GM21447 (cell line): ENCODE measurements around the gene PSME4.

Experiments used
- ATAC-seq: cut with Tn5 transposase; IDR thresholded peaks from one replicate; pipeline ENCODE4 v1.9.1; 2021; ENCODE audit not compliant: unreplicated experiment

The PSME4 gene, protein sequence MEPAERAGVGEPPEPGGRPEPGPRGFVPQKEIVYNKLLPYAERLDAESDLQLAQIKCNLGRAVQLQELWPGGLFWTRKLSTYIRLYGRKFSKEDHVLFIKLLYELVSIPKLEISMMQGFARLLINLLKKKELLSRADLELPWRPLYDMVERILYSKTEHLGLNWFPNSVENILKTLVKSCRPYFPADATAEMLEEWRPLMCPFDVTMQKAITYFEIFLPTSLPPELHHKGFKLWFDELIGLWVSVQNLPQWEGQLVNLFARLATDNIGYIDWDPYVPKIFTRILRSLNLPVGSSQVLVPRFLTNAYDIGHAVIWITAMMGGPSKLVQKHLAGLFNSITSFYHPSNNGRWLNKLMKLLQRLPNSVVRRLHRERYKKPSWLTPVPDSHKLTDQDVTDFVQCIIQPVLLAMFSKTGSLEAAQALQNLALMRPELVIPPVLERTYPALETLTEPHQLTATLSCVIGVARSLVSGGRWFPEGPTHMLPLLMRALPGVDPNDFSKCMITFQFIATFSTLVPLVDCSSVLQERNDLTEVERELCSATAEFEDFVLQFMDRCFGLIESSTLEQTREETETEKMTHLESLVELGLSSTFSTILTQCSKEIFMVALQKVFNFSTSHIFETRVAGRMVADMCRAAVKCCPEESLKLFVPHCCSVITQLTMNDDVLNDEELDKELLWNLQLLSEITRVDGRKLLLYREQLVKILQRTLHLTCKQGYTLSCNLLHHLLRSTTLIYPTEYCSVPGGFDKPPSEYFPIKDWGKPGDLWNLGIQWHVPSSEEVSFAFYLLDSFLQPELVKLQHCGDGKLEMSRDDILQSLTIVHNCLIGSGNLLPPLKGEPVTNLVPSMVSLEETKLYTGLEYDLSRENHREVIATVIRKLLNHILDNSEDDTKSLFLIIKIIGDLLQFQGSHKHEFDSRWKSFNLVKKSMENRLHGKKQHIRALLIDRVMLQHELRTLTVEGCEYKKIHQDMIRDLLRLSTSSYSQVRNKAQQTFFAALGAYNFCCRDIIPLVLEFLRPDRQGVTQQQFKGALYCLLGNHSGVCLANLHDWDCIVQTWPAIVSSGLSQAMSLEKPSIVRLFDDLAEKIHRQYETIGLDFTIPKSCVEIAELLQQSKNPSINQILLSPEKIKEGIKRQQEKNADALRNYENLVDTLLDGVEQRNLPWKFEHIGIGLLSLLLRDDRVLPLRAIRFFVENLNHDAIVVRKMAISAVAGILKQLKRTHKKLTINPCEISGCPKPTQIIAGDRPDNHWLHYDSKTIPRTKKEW (N-terminal part only)

DNA sequence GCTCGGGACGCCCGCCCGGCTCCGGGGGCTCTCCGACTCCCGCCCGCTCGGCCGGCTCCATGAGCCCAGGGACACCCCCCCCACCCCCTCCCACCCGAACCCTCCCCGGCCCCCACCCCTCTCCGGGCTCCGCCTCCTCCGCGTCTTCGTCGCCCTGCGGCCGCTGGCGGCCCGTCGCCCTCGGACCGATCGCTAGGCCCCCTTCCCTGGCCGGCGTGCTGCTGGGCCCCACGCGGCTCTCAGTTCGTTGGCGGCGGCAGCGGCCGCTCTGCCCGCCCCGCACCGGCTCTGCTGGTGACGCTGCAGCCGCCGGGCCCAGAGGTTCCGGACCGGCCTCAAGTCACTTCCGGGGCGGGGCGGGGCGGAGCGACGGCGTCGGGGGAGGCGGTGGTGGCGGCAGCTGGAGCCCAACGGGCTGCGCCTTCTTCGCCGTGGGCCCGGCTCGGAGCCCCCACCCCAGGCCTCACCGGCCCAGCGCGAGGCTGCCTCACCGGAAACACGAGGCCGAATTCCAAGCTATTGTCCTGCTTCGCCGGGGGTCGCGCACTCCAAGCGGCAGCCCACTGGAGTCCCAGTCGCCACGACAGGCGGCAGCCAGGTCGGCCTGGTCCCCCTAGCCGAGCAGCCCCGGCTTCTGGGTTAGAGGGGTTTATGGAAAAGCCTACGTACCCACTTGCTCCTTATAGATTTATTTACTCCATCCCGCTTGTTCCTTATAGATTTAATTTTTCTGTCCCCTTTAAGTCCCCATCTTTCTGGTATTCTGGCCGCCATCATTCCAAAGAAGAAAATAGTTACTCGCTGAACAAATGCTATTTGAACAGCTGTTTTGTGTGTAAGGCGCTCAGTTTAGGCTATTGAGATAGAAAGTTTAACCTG lies at the start of gene PSME4:
TSS of gene PSME4 (minus strand) at position 270 of the 879 bp plus-strand sequence. CDS start at position 61, 209 bp downstream.
- ATAC-seq: peak; percentile 78

- no peak for ATAC-seq
Observed at GRCh38 chr2:54015798-54016699, 45.3 kb upstream of the PSME4 start.

DNA sequence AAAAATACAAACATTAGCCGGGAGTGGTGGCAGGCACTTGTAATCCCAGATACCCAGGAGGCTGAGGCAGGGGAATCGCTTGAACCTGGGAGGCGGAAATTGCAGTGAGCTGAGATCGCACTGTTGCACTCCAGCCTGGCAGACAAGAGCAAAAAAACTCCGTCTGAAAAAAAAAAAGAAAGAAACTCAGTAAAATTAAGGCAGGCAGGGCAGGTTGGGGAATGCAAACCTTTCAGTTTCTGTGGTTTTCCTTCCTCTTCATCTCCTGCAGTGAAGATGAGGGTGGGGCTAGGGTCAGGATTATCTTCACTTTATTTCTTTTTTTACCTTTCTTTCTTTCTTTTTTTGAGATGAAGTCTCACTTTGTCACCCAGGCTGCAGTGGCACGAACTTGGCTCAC lies 43.2 kb upstream of the PSME4 start:
- no peak for ATAC-seq

DNA sequence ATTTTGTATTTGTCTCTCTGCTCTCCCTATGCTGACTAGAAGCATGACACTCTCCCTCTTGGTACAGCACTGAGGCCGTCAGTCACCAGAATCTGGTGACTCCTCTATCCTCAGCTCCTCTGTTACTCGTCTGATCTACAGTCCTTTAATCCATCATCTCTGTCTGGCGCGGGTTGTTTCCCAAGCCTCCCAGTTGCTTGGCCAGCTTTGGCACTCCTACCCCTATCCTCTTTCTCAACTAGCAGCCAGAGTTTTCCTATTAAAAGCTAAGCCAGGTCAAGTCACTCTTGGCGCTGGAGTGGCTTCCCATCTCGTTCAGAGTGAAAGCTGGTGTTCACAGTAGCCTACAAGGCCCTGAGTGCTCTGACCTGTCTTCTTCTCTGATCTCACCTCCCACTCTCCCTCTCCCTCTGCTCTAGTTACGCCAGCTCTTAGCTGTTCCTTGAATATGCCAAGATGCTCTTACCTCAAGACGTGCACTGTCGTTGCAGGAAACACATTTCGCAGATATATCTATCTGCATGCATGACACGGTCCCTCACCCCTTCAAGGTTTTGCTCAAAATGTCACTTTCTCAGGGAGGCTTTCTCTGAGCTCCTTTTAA lies 41.8 kb upstream of the PSME4 start:
- no peak for ATAC-seq

- no peak for ATAC-seq
Observed at GRCh38 chr2:54009549-54009948, 38.8 kb upstream of the PSME4 start.

DNA sequence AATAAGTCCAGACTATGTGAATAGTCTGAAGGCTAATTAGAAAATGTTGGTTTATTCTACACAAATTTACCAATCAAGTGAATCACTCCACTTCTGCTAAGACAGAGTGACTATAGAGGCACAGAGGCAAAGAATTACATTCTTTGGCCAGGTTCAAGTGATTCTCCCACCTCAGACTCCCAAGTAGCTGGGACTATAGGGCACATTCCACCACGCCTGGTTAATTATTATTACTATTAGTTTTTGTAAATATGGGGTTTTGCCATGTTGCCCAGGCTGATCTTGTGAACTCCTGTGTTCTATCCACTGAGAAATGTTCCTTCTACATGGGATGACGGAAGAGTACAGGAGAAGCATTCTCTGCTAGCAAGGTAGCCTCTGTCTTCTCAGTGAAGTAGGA lies 37.6 kb upstream of the PSME4 start:
- no peak for ATAC-seq

DNA sequence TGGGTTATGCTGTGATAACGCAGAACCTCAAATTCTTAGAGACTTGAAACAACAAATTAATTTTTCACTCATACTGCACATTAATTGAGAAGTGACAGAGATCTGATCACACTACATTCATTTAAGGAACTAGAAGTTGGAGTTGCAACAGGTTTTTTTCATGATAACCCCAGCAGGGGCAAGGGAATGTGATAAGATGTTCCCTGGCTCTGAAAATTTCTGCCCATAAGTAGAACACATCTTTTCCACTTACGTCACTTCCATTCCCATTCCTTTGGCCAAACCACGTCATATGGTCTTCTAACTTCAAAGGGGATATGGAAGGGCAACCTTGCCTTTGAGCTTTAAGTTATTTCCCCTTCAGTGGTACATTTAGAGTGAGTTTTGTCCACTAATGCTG lies 29.7 kb upstream of the PSME4 start:
- ATAC-seq: no peak

DNA sequence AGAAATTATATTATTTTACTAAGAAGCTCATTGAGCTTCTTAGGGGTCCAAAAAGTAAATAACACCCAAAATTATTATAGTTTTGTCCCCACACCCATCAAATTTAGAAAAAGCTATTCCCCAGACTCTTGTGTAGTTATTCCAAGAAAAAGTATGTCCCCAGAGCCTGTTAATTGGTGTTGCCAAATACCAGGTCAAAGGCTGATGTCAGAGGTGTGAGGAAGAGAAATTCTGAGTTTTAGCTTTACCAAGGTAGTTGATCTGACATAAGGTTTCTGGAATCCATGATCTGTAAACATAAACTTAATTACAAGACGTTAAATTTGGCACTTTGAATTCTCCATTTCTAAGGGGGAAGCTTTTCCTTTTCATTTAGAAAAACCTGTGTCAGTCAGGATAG lies 29.3 kb upstream of the PSME4 start:
- ATAC-seq: no peak

- ATAC-seq: no peak
Observed at GRCh38 chr2:53998834-53999233, 28.0 kb upstream of the PSME4 start.

DNA sequence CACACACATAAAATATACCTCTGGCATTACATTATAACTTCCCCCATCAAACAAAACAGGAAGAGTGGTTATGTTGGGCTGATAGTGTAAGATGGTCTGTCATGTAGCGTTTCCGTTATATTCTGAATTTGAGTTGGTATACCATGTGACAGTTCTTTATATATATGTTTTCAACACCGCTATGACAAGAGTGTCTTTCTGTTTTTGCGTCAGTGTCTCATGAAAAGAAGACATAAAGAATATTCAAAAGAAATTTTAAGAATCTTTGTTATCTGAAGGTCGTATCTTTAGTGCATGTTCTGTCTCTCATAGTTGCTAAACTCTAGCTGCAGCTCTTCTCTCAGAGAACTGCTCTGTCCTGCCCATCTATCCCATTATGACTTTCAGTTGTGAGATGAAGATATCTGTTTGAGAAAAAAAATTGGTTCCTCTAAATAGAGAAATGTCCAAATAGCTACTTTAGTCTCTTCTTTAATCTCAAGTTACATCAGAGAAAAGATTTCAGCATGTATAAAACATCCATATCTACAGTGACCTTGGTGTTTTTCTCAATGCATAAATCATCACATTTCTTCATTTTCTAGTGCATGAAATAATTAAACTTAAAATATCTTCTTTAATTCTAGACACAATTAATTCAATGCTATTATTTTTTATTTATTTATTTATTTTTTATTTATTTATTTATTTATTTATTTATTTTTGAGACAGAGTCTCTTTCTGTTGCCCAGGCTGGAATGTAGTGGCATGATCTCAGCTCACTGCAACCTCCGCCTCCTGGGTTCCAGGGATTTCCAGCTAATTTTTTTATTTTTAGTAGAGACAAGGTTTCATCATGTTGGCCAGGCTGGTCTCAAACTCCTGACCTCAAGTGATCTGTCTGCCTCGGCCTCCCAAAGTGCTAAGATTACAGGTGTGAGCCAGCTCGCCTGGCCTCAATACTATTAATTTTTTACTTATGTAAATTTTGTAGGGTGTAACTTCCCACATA lies 24.3 kb upstream of the PSME4 start:
- peak; percentile 81 for ATAC-seq

DNA sequence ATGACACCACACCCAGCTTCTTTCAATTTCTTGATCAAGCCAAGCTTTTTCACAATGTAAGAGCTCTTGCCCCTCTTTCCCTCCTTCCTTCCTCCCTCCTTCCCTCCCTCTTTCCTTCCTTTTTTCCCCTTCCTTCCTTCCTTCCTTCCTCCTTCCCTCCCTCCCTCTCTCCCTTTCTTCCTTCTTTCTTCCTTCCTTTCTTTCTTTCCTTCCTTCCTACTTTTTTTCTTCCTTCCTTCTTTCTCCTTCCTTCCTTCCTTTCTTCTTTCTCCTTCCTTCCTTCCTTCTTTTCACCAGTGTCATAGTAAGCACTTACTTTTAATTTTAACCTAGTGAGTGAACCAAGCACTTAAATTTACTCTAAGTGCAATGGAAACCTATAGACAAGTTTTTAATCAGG lies 21.2 kb upstream of the PSME4 start:
- ATAC-seq: no peak

- ATAC-seq: no peak
Observed at GRCh38 chr2:53989210-53989862, 18.5 kb upstream of the PSME4 start.

DNA sequence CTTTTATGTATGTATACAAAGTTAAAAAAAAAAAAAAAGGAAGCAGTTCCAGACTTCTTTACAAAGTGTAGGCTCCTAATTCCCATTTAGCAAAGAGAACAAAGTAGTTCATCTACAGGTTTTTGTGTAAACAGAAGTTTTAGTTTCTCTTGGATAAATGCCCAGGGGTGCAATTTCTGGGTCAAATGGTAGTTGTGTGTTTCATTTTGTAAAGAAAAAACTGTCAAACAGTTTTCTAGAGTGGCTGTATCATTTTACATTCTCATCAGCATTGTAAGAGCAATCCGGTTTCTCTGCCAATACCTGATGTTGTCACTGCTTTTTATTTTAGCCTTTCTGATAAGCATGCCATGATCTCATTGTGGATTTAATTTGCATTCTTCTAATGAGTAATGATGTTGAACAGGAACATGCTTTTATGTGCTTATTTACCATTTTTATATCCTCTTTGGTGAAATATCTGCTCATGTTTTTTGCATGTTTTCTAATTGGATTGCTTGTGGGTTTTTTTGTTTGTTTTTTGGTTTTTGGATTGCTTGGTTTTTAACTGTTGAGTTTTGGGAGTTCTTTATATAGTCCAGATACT lies 16.6 kb upstream of the PSME4 start:
- peak; percentile 78 for ATAC-seq

DNA sequence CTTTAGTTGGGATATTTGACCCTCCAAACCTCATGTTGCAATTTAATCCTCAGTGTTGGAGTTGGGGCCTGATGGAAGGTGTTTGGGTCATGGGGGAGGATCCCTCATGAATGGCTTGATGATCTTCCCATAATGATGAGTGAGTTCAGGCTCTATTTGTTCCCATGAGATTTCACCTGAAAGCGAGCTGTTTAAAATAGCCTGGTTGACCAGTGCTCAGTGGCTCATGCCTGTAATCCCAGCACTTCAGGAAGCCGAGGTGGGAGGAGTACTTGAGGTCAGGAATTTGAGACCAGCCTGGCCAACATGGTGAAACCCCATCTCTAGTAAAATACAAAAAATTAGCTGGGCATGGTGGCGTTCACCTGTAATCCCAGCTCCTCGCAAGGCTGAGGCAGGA lies 14.9 kb upstream of the PSME4 start:
- ATAC-seq: no peak

- ATAC-seq: peak; percentile 29
Observed at GRCh38 chr2:53969968-53970723, 647 bp downstream of the PSME4 start.
